ENCODE measurements around the gene FAM13A. TPM values are rescaled to one million over a fixed set of nuclear protein-coding genes. Genes with fewer than 3 reads are reported as not detected.

Gene FAM13A
- total and polyA plus RNA-seq, 2 of the 4 experiments (the other 2 are of a cell fraction) = 13.1 to 22.0 TPM

DNA sequence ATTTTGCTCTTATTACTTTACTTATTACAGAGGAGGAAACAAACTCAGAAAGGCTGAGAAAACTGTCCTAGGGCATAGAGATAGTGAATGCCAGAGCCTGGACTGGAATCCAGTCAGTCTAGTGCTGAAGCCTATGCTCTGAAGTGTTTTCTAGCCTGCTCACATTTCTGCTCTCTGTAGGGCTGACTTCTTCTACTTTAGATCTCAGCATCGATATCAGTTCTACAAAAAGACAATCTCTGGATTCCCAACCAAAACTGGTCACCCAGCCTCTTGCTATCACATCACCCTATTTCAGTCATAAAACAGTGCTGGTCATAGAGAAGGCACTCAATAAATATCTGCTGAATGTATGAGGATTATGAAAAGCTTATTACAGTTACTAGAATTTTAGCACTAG lies 87.2 kb downstream of the FAM13A start:
- Histone ChIP-seq H2BK20ac (ENCODE audit: low read depth, low read length) (no peak overlapping the region), H3K56ac (ENCODE audit: extremely low read depth, insufficient read depth, low read length) (no peak overlapping the region), H3K36me3 (ENCODE audit: control insufficient read depth, insufficient read depth, low read length) (no peaks in the 10 kb centered on the region), H2AK5ac (ENCODE audit: low read depth, low read length) (no peak overlapping the region), H3K9me3 (ENCODE audit: control insufficient read depth, insufficient read depth, low read length) (no peaks in the 10 kb centered on the region), H2AK9ac (replicated peaks; ENCODE audit: low read depth, low read length, poor library complexity) (no peak overlapping the region), H3K9me1 (ENCODE audit: insufficient read depth, low read length) (no peaks in the 10 kb centered on the region), H4K8ac (ENCODE audit: low read depth in 2 of 2, low read length in 2 of 2) (no peak overlapping the region), H3K27ac (ENCODE audit: insufficient read depth, low read length) (no peak overlapping the region), H3K4me2 (ENCODE audit: low read depth, low read length) (no peak overlapping the region), H4K91ac (ENCODE audit: insufficient read depth, low read depth, low read length) (no peak overlapping the region), H3K18ac (ENCODE audit: low read depth, low read length) (no peak overlapping the region), H2BK5ac (ENCODE audit: low read depth, low read length, poor library complexity, severe bottlenecking) (no peak overlapping the region), H3K14ac (replicated peaks; ENCODE audit: low read depth, low read length) (no peak overlapping the region), H4K5ac (ENCODE audit: low read depth, low read length) (no peak overlapping the region), H3K79me1 (ENCODE audit: low read depth in 1 of 2, low read length in 2 of 2) (no peaks in the 10 kb centered on the region), H3K27me3 (ENCODE audit: control insufficient read depth, insufficient read depth, low read length) (no peaks in the 10 kb centered on the region), H3K4me1 (ENCODE audit: control insufficient read depth, insufficient read depth, low read length) (no peaks in the 10 kb centered on the region), H4K20me1 (ENCODE audit: insufficient read depth, low read length) (no peaks in the 10 kb centered on the region), H3K23ac (ENCODE audit: low read depth, low read length) (no peak overlapping the region), H3K9ac (ENCODE audit: low read depth, low read length) (no peak overlapping the region), H3K4me3 (ENCODE audit: insufficient read depth, low read depth, low read length) (no peak overlapping the region), H2AFZ (replicated peaks; ENCODE audit: low read length, poor library complexity) (no peak overlapping the region), H2BK15ac (ENCODE audit: low read depth, low read length) (no peak overlapping the region), H2BK120ac (ENCODE audit: low read depth, low read length) (no peak overlapping the region), H3K4ac (ENCODE audit: low read depth, low read length) (no peak overlapping the region)
- POLR2A ChIA-PET (ENCODE audit: unreplicated experiment) = no interaction called here
- intact Hi-C loops (cut with micrococcal nuclease) (no loop called here), dilution Hi-C loops (cut with HindIII; ENCODE audit: low sequenced_read_pairs, unreplicated experiment) (no loop called here), in situ Hi-C loops (cut with MboI; ENCODE audit: low sequenced_read_pairs) (no loop called here)
- TF ChIP-seq POLR2A (IDR thresholded peaks at IDR 0.05; ENCODE audit: low read depth, low read length) (no peak), NFE2L2 (IDR thresholded peaks at IDR 0.05; ENCODE audit: low read depth, low read length) (no peak), RAD21 (IDR thresholded peaks at IDR 0.05; ENCODE audit: low read length) (no peak), MAZ (IDR thresholded peaks at IDR 0.05; ENCODE audit: borderline replicate concordance, low read depth, low read length) (no peak), MAFK (IDR thresholded peaks at IDR 0.05; ENCODE audit: low read depth, low read length) (no peak), SMC3 (IDR thresholded peaks at IDR 0.05; ENCODE audit: low read depth, low read length) (no peak), MXI1 (IDR thresholded peaks at IDR 0.05; ENCODE audit: borderline replicate concordance, low read depth, low read length) (no peak), FOS (IDR thresholded peaks at IDR 0.05; ENCODE audit: low read depth, low read length) (no peak), CEBPB (IDR thresholded peaks at IDR 0.05; ENCODE audit: low read depth, low read length) (no peak), RFX5 (IDR thresholded peaks at IDR 0.05; ENCODE audit: low read depth, low read length) (no peak), RCOR1 (IDR thresholded peaks at IDR 0.05; ENCODE audit: insufficient replicate concordance, low read length) (no peak), BHLHE40 (IDR thresholded peaks at IDR 0.05; ENCODE audit: low read depth, low read length) (no peak), CHD1 (IDR thresholded peaks at IDR 0.05; ENCODE audit: low read depth, low read length) (no peak)
- TF ChIP-seq, protein P1, sequence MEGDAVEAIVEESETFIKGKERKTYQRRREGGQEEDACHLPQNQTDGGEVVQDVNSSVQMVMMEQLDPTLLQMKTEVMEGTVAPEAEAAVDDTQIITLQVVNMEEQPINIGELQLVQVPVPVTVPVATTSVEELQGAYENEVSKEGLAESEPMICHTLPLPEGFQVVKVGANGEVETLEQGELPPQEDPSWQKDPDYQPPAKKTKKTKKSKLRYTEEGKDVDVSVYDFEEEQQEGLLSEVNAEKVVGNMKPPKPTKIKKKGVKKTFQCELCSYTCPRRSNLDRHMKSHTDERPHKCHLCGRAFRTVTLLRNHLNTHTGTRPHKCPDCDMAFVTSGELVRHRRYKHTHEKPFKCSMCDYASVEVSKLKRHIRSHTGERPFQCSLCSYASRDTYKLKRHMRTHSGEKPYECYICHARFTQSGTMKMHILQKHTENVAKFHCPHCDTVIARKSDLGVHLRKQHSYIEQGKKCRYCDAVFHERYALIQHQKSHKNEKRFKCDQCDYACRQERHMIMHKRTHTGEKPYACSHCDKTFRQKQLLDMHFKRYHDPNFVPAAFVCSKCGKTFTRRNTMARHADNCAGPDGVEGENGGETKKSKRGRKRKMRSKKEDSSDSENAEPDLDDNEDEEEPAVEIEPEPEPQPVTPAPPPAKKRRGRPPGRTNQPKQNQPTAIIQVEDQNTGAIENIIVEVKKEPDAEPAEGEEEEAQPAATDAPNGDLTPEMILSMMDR (conservative IDR thresholded peaks at IDR 0.05; ENCODE audit: low read depth, low read length) = no peak
- TF ChIP-seq, protein P2, sequence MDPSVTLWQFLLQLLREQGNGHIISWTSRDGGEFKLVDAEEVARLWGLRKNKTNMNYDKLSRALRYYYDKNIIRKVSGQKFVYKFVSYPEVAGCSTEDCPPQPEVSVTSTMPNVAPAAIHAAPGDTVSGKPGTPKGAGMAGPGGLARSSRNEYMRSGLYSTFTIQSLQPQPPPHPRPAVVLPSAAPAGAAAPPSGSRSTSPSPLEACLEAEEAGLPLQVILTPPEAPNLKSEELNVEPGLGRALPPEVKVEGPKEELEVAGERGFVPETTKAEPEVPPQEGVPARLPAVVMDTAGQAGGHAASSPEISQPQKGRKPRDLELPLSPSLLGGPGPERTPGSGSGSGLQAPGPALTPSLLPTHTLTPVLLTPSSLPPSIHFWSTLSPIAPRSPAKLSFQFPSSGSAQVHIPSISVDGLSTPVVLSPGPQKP (IDR thresholded peaks at IDR 0.05; ENCODE audit: borderline replicate concordance, low read depth, low read length) = no peak
- TF ChIP-seq, protein P3, sequence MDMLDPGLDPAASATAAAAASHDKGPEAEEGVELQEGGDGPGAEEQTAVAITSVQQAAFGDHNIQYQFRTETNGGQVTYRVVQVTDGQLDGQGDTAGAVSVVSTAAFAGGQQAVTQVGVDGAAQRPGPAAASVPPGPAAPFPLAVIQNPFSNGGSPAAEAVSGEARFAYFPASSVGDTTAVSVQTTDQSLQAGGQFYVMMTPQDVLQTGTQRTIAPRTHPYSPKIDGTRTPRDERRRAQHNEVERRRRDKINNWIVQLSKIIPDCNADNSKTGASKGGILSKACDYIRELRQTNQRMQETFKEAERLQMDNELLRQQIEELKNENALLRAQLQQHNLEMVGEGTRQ (IDR thresholded peaks at IDR 0.05; ENCODE audit: low read depth, low read length) = no peak
- WGBS, 2 experiments (ENCODE audit: extremely low coverage in 2 of 2, insufficient read length in 1 of 2) = no CpG with 5 or more reads among the region's 1 CpG
- CTCF ChIA-PET = interaction anchor here (0.6 kb wide), 1 partner anchor 202 kb away, joined by 3 read pairs; no protein-coding TSS in a partner anchor
- BruUV-seq (replicated peaks) = no TSS peak
- peak; percentile 42; the same call in 1 of the 2 replicates for ATAC-seq (ENCODE audit: low read depth)
- no peak for DNase-seq

Data from IMR-90 (cell line).